Memory B cell (primary cell): Measurements from ENCODE around the gene HSPB6.

Experiments used
- ATAC-seq: fragments of 150-1000 bp; cut with Tn5 transposase; 2 replicates; pipeline ENCODE4 v1.10.0; 2021; ENCODE audit warnings: low read depth, mild to moderate bottlenecking, moderate library complexity
- DNase-seq, 2 donors: peaks; one replicate each; pipeline ENCODE4 v3.0.0; 2022; ENCODE audit warnings: low spot score in 2 of 2
- H3K27ac Mint-ChIP-seq: one replicate; pipeline ENCODE4 v1.8.0; 2022; ENCODE audit warnings: mild to moderate bottlenecking, moderate library complexity, mixed read lengths
- H3K27me3 Mint-ChIP-seq: one replicate; pipeline ENCODE4 v1.8.0; 2022; ENCODE audit warnings: mixed read lengths
- H3K36me3 Mint-ChIP-seq: one replicate; pipeline ENCODE4 v1.8.0; 2022; ENCODE audit warnings: mild to moderate bottlenecking, mixed read lengths
- H3K4me1 Mint-ChIP-seq: one replicate; pipeline ENCODE4 v1.8.0; 2022; ENCODE audit warnings: mixed read lengths
- H3K4me3 Mint-ChIP-seq: one replicate; pipeline ENCODE4 v1.8.0; 2022; ENCODE audit warnings: mild to moderate bottlenecking, moderate library complexity, mixed read lengths
- H3K9me3 Mint-ChIP-seq: one replicate; pipeline ENCODE4 v1.8.0; 2022; ENCODE audit warnings: mixed read lengths

The HSPB6 gene

GRCh38 chr19:35764432-35765315 is 7.8 kb upstream of the HSPB6 start:
- Mint-ChIP-seq H3K27ac (no peak overlapping the region), H3K9me3 (no peaks in the 10 kb centered on the region), H3K4me1 (peaks cover under 1% of the 10 kb centered on the region), H3K4me3 (no peak overlapping the region), H3K36me3 (peaks cover 18% of the 10 kb centered on the region), H3K27me3 (no peaks in the 10 kb centered on the region)
- no peak for DNase-seq
- ATAC-seq, result no peak

- Mint-ChIP-seq H3K4me1 (peaks cover 14% of the 10 kb centered on the region), H3K27me3 (peaks cover 4% of the 10 kb centered on the region), H3K36me3 (peaks cover 14% of the 10 kb centered on the region), H3K4me3 (no peak overlapping the region), H3K9me3 (no peaks in the 10 kb centered on the region), H3K27ac (no peak overlapping the region)
- no peak for DNase-seq
- no peak for ATAC-seq
Measured at GRCh38 chr19:35760711-35761349, 4.0 kb upstream of the HSPB6 start.

GRCh38 chr19:35759697-35760096 is 2.9 kb upstream of the HSPB6 start:
- Mint-ChIP-seq H3K36me3 (peaks cover 14% of the 10 kb centered on the region), H3K27ac (no peak overlapping the region), H3K4me3 (peak overlapping the region; percentile 35)

GRCh38 chr19:35757749-35758608 is 1.1 kb upstream of the HSPB6 start, which contains the start of gene PROSER3:
TSS of gene PROSER3 (plus strand) at chr19:35758176. CDS start at chr19:35758216, 40 bp downstream.
- Mint-ChIP-seq H3K27me3 (peaks cover 13% of the 10 kb centered on the region), H3K4me1 (peaks cover 20% of the 10 kb centered on the region), H3K36me3 (peaks cover 25% of the 10 kb centered on the region), H3K4me3 (peak within 1 kb of the TSS; percentile 89), H3K27ac (peak within 1 kb of the TSS; percentile 87), H3K9me3 (no peaks in the 10 kb centered on the region)
- peak; percentile 95 to 97 for DNase-seq
- ATAC-seq, result peak; percentile 91

More at GRCh38 chr19:35759697-35760096, 2.9 kb upstream of the HSPB6 start:
- DNase-seq, result no peak
- Mint-ChIP-seq H3K27me3 (peaks cover 10% of the 10 kb centered on the region), H3K9me3 (no peaks in the 10 kb centered on the region), H3K4me1 (peaks cover 19% of the 10 kb centered on the region)
- ATAC-seq, result no peak

GRCh38 chr19:35757231-35757748 is 461 bp upstream of the HSPB6 start:
- peak overlapping the region; percentile 87 for H3K27ac Mint-ChIP-seq
- DNase-seq (no peak), ATAC-seq (no peak)
- H3K36me3 Mint-ChIP-seq, result peaks cover 26% of the 10 kb centered on the region
- H3K27me3 Mint-ChIP-seq, result peaks cover 13% of the 10 kb centered on the region
- H3K4me3 Mint-ChIP-seq, result peak overlapping the region; percentile 89
- H3K4me1 Mint-ChIP-seq, result peaks cover 20% of the 10 kb centered on the region
- H3K9me3 Mint-ChIP-seq, result no peaks in the 10 kb centered on the region

GRCh38 chr19:35755550-35756376 is 1.1 kb downstream of the HSPB6 start:
- peak overlapping the region; percentile 41 for H3K4me3 Mint-ChIP-seq
- no peaks in the 10 kb centered on the region for H3K9me3 Mint-ChIP-seq
- peaks cover 20% of the 10 kb centered on the region for H3K4me1 Mint-ChIP-seq
- DNase-seq, result no peak
- ATAC-seq, result peak; percentile 5
- peaks cover 23% of the 10 kb centered on the region for H3K36me3 Mint-ChIP-seq
- no peak overlapping the region for H3K27ac Mint-ChIP-seq
- peaks cover 13% of the 10 kb centered on the region for H3K27me3 Mint-ChIP-seq

- H3K27ac Mint-ChIP-seq, result no peak overlapping the region
- DNase-seq (no peak), ATAC-seq (no peak)
- no peaks in the 10 kb centered on the region for H3K9me3 Mint-ChIP-seq
- peaks cover 23% of the 10 kb centered on the region for H3K36me3 Mint-ChIP-seq
- H3K27me3 Mint-ChIP-seq, result peaks cover 13% of the 10 kb centered on the region
- H3K4me1 Mint-ChIP-seq, result peaks cover 23% of the 10 kb centered on the region
- H3K4me3 Mint-ChIP-seq, result peak overlapping the region; percentile 53
Measured at GRCh38 chr19:35755131-35755549, 1.7 kb downstream of the HSPB6 start.

- H3K36me3 Mint-ChIP-seq, result peaks cover 24% of the 10 kb centered on the region
- no peak overlapping the region for H3K27ac Mint-ChIP-seq
- no peaks in the 10 kb centered on the region for H3K9me3 Mint-ChIP-seq
- ATAC-seq (no peak), DNase-seq (no peak)
- H3K27me3 Mint-ChIP-seq, result peaks cover 13% of the 10 kb centered on the region
- H3K4me3 Mint-ChIP-seq, result peak overlapping the region; percentile 53
- peaks cover 26% of the 10 kb centered on the region for H3K4me1 Mint-ChIP-seq
Measured at GRCh38 chr19:35754370-35755130, 2.3 kb downstream of the HSPB6 start.

GRCh38 chr19:35753634-35754369 is 3.0 kb downstream of the HSPB6 start:
- no peaks in the 10 kb centered on the region for H3K9me3 Mint-ChIP-seq
- H3K27me3 Mint-ChIP-seq, result peaks cover 13% of the 10 kb centered on the region
- ATAC-seq, result no peak
- no peak for DNase-seq
- peaks cover 25% of the 10 kb centered on the region for H3K4me1 Mint-ChIP-seq
- H3K4me3 Mint-ChIP-seq, result no peak overlapping the region
- peaks cover 24% of the 10 kb centered on the region for H3K36me3 Mint-ChIP-seq
- no peak overlapping the region for H3K27ac Mint-ChIP-seq

- no peak for DNase-seq
- H3K4me1 Mint-ChIP-seq, result peaks cover 31% of the 10 kb centered on the region
- H3K36me3 Mint-ChIP-seq, result peaks cover 24% of the 10 kb centered on the region
- peaks cover 13% of the 10 kb centered on the region for H3K27me3 Mint-ChIP-seq
- H3K9me3 Mint-ChIP-seq, result no peaks in the 10 kb centered on the region
- H3K4me3 Mint-ChIP-seq, result no peak overlapping the region
- H3K27ac Mint-ChIP-seq, result no peak overlapping the region
- no peak for ATAC-seq
Measured at GRCh38 chr19:35752746-35753350, 4.0 kb downstream of the HSPB6 start.

- no peak for DNase-seq
- Mint-ChIP-seq H3K27ac (no peak overlapping the region), H3K36me3 (peaks cover 24% of the 10 kb centered on the region), H3K27me3 (peaks cover 13% of the 10 kb centered on the region), H3K4me1 (peaks cover 31% of the 10 kb centered on the region), H3K9me3 (no peaks in the 10 kb centered on the region), H3K4me3 (no peak overlapping the region)
- no peak for ATAC-seq
Measured at GRCh38 chr19:35751839-35752745, 4.7 kb downstream of the HSPB6 start.
